Endothelial cell of umbilical vein (primary cell): ENCODE measurements around the gene USP12. TPM values are rescaled to one million over a fixed set of nuclear protein-coding genes. Genes with fewer than 3 reads are reported as not detected.
"Not testable (repeated sequence)": the region's sequence is repeated elsewhere in the genome, so short reads cannot be mapped to it uniquely, and the experiment has no call there.

ENCODE experiments used
- BruUV-seq: library from RNA; stranded (reverse); fragments of 400-500 nt; replicated peaks from 2 replicates; lab custom pipeline; 2021; lab: Mats Ljungman, UMichigan
- CTCF ChIA-PET: fragments of 300-600, 350-600 bp; sonication (Branson Sonifier 250); formaldehyde crosslinking; loops from one replicate; lab custom pipeline; 2021; ENCODE audit warnings: antibody characterized with exemption, inconsistent platforms; lab: Charles Lee
- POLR2A ChIA-PET: fragments of 300-600, 350-600 bp; sonication (Branson Sonifier 250); formaldehyde crosslinking; loops from one replicate; lab custom pipeline; 2021; ENCODE audit warnings: antibody characterized with exemption, inconsistent platforms; lab: Charles Lee
- DNase-seq: peaks from one replicate; pipeline ENCODE4 v3.0.0-alpha.2; 2011; ENCODE audit warnings: low read depth, low spot score
- FAIRE-seq: peaks from 2 replicates; lab custom pipeline; 2011; peaks lifted over from hg19 to GRCh38; lab: Jason Lieb, UNC
- H2AFZ ChIP-seq: 2 replicates; pipeline ENCODE4 v1.6.0; 2012; ENCODE audit warnings: low read depth, low read length, control low read depth, inconsistent platforms
- H3K27ac ChIP-seq: 2 replicates; pipeline ENCODE4 v1.5.1; 2011; ENCODE audit warnings: low read depth, mild to moderate bottlenecking, control low read depth, low read length, moderate library complexity; ENCODE audit not compliant: insufficient read depth
- H3K27me3 ChIP-seq, 2 experiments: 2 replicates each; pipeline versions ENCODE4 v1.6.0 to v1.6.1; 2011; ENCODE audit warnings: low read length in 2 of 2, mixed read lengths in 1 of 2; ENCODE audit not compliant: control insufficient read depth in 2 of 2, insufficient read depth in 2 of 2
- H3K36me3 ChIP-seq, 2 experiments: 2 replicates in 1 of 2; 3 replicates in 1 of 2; pipeline ENCODE4 v1.5.1; 2011; ENCODE audit warnings: low read length in 2 of 2, mild to moderate bottlenecking in 1 of 2, moderate library complexity in 1 of 2; ENCODE audit not compliant: control insufficient read depth in 2 of 2, insufficient read depth in 2 of 2; ENCODE audit errors: extremely low read depth in 1 of 2
- H3K4me1 ChIP-seq: 3 replicates; pipeline ENCODE4 v1.5.1; 2011; ENCODE audit warnings: mild to moderate bottlenecking, low read length; ENCODE audit not compliant: control insufficient read depth, insufficient read depth; ENCODE audit errors: extremely low read depth
- H3K4me2 ChIP-seq: 2 replicates; pipeline ENCODE4 v1.6.1; 2011; ENCODE audit warnings: low read length, control low read depth, mixed read lengths; ENCODE audit not compliant: insufficient read depth
- H3K4me3 ChIP-seq, 3 experiments: fragments of 200-600 bp in 1 of 3; sonication (generic), shearing (Covaris generic) in 1 of 3; replicated peaks in 1 of 3; 2 replicates each; pipeline ENCODE4 v1.5.1; 2011 to 2016; ENCODE audit warnings: control low read depth in 3 of 3, low read length in 3 of 3, mild to moderate bottlenecking in 2 of 3, inconsistent platforms in 1 of 3, low read depth in 1 of 3, moderate library complexity in 1 of 3; ENCODE audit not compliant: insufficient read depth in 1 of 3
- H3K79me2 ChIP-seq: 2 replicates; pipeline ENCODE4 v1.6.0; 2012; ENCODE audit warnings: low read length, inconsistent platforms; ENCODE audit not compliant: control insufficient read depth, insufficient read depth
- H3K9ac ChIP-seq: replicated peaks from 2 replicates; pipeline ENCODE3; 2011; ENCODE audit warnings: low read length, control low read depth; ENCODE audit not compliant: insufficient read depth; ENCODE audit errors: extremely low read depth
- H3K9me1 ChIP-seq: replicated peaks from 3 replicates; pipeline ENCODE4 v1.6.0; 2011; ENCODE audit warnings: mild to moderate bottlenecking, low read length; ENCODE audit not compliant: control insufficient read depth, insufficient read depth; ENCODE audit errors: extremely low read depth
- H3K9me3 ChIP-seq: replicated peaks from 2 replicates; pipeline ENCODE4 v1.5.1; 2012; ENCODE audit warnings: low read length, inconsistent platforms; ENCODE audit not compliant: control insufficient read depth, insufficient read depth
- H4K20me1 ChIP-seq: replicated peaks from 2 replicates; pipeline ENCODE3; 2011; ENCODE audit warnings: mild to moderate bottlenecking, low read length; ENCODE audit not compliant: control insufficient read depth, insufficient read depth; ENCODE audit errors: extremely low read depth
- CTCF ChIP-seq, 2 donors: IDR thresholded peaks; 1 replicate in 1 of 2; 2 replicates in 1 of 2; pipeline ENCODE4 v1.5.1; 2011; ENCODE audit warnings: low read length in 2 of 2, mild to moderate bottlenecking in 2 of 2, moderate library complexity in 2 of 2, control low read depth in 1 of 2, inconsistent platforms in 1 of 2, low read depth in 1 of 2; ENCODE audit not compliant: insufficient read depth in 1 of 2; ENCODE audit errors: extremely low read depth in 1 of 2
- EZH2 ChIP-seq: IDR thresholded peaks from 2 replicates; pipeline ENCODE4 v1.6.1; 2012; ENCODE audit warnings: borderline replicate concordance, low read depth, mild to moderate bottlenecking, moderate library complexity, low read length, inconsistent platforms; ENCODE audit not compliant: severe bottlenecking
- FOS ChIP-seq: IDR thresholded peaks from 2 replicates; pipeline ENCODE4 v1.6.1; 2011; ENCODE audit warnings: mild to moderate bottlenecking, low read length, moderate library complexity, borderline replicate concordance; ENCODE audit not compliant: insufficient read depth
- GATA2 ChIP-seq: IDR thresholded peaks from 2 replicates; pipeline ENCODE4 v1.7.0; 2011; ENCODE audit warnings: low read depth, mild to moderate bottlenecking, moderate library complexity, mixed read lengths, low read length; ENCODE audit not compliant: insufficient read length, insufficient read depth
- JUN ChIP-seq: IDR thresholded peaks from 2 replicates; pipeline ENCODE4 v1.6.1; 2011; ENCODE audit warnings: borderline replicate concordance, low read depth; ENCODE audit not compliant: insufficient read length, insufficient read depth
- MAX ChIP-seq: IDR thresholded peaks from 2 replicates; pipeline ENCODE4 v1.6.1; 2011; ENCODE audit not compliant: insufficient read depth, insufficient read length
- MYC ChIP-seq: IDR thresholded peaks from one replicate; pipeline ENCODE4 v1.6.1; 2011; ENCODE audit warnings: mild to moderate bottlenecking, low read depth, low read length
- POLR2A ChIP-seq: IDR thresholded peaks from 2 replicates; pipeline ENCODE4 v1.6.1; 2012; ENCODE audit warnings: low read depth, mild to moderate bottlenecking, control low read depth, low read length
- POLR2AphosphoS5 ChIP-seq: IDR thresholded peaks from 2 replicates; pipeline ENCODE4 v1.6.1; 2012; ENCODE audit warnings: low read depth, mild to moderate bottlenecking, control low read depth, low read length, moderate library complexity; ENCODE audit not compliant: insufficient read depth
- dilution Hi-C: fragments of 300-500 bp; cut with MboI; formaldehyde crosslinking; loops from one replicate; pipeline ENCODE4 v1.15.0; 2019; ENCODE audit warnings: low sequenced_read_pairs; ENCODE audit not compliant: extremely low pct_ligation_motif_present
- intact Hi-C: fragments of 100-400 bp; cut with micrococcal nuclease; formaldehyde crosslinking; loops from one replicate; pipeline ENCODE4 v1.10.0; 2022
- polyA plus RNA-seq, 4 experiments: library from polyadenylated mRNA; depleted of rRNA in 3 of 4; stranded (reverse) in 3 of 4; unstranded in 1 of 4; fragments of >200 nt; gene quantifications; 2 replicates each; pipeline versions ENCODE4 v1.2.1 to v1.2.3, GENCODE V29; 2011 to 2012; ENCODE audit warnings: missing spikeins in 1 of 4
- total RNA-seq: library from RNA; stranded (reverse); gene quantifications from 2 replicates; pipeline ENCODE4 v1.2.3, GENCODE V29; 2021

USP12 gene
- total and polyA plus RNA-seq, 2 donors (not counting 3 experiments of a cell fraction or from before 2014, with no cell fraction given): 6.2 to 33.4 TPM

GRCh38 chr13:27192973-27193372 is 21.4 kb upstream of the USP12 start:
- peaks cover 32% of the 10 kb centered on the region for H3K4me1 ChIP-seq
- FAIRE-seq (no peak), DNase-seq (no peak)
- no peaks in the 10 kb centered on the region for H4K20me1 ChIP-seq
- TF ChIP-seq POLR2A (no peak), EZH2 (no peak), MAX (no peak), MYC (no peak), CTCF (IDR thresholded peaks at IDR 0.05; ENCODE audit: extremely low read depth in 1 of 2, insufficient read depth in 1 of 2, low read depth in 1 of 2, low read length in 2 of 2) (no peak), JUN (no peak), POLR2AphosphoS5 (no peak), FOS (no peak), GATA2 (no peak)
- POLR2A ChIA-PET: no interaction called here
- H3K9me3 ChIP-seq: no peaks in the 10 kb centered on the region
- no peaks in the 10 kb centered on the region for H3K27me3 ChIP-seq
- CTCF ChIA-PET: no interaction called here
- no peak overlapping the region for H3K27ac ChIP-seq
- no peak overlapping the region for H3K4me2 ChIP-seq
- BruUV-seq: no TSS peak
- H3K36me3 ChIP-seq: no peaks in the 10 kb centered on the region
- no peaks in the 10 kb centered on the region for H3K9me1 ChIP-seq
- dilution Hi-C loops (no loop called here), intact Hi-C loops (no loop called here)
- H3K79me2 ChIP-seq: no peaks in the 10 kb centered on the region
- no peak overlapping the region for H3K9ac ChIP-seq
- no peak overlapping the region for H2AFZ ChIP-seq
- H3K4me3 ChIP-seq: no peak overlapping the region

GRCh38 chr13:27192367-27192766 is 20.8 kb upstream of the USP12 start:
- POLR2A ChIA-PET: not testable (repeated sequence)

More at GRCh38 chr13:27192367-27192766, 20.8 kb upstream of the USP12 start:
- peak overlapping the region; percentile 28 for H2AFZ ChIP-seq
- intact Hi-C loops, H3K9me1 ChIP-seq, H4K20me1 ChIP-seq, BruUV-seq, H3K4me2 ChIP-seq, FAIRE-seq, dilution Hi-C loops, DNase-seq, CTCF ChIA-PET, H3K4me3 ChIP-seq, H3K36me3 ChIP-seq, H3K9ac ChIP-seq, H3K79me2 ChIP-seq, H3K9me3 ChIP-seq, H3K27me3 ChIP-seq, H3K27ac ChIP-seq: not testable (repeated sequence)
- peaks cover 32% of the 10 kb centered on the region for H3K4me1 ChIP-seq
